GM18861 (cell line): Measurements from ENCODE around the gene CASP7.
"Not testable (repeated sequence)": the region's sequence is repeated elsewhere in the genome, so short reads cannot be mapped to it uniquely, and the experiment has no call there.

Source experiments
- ATAC-seq: cut with Tn5 transposase; IDR thresholded peaks from one replicate; pipeline ENCODE4 v1.9.1; 2021; ENCODE audit not compliant: unreplicated experiment

Gene CASP7

GRCh38 chr10:113679463-113680189 lies at the start of gene CASP7:
Gene CASP7, plus strand, starts transcription at chr10:113679912. Its CDS starts 17,582 bp downstream, at chr10:113697494.
- peak; percentile 51 for ATAC-seq

- ATAC-seq = no peak
These were observed 48.7 kb upstream of the CASP7 start for GRCh38 chr10:113630929-113631533.

DNA sequence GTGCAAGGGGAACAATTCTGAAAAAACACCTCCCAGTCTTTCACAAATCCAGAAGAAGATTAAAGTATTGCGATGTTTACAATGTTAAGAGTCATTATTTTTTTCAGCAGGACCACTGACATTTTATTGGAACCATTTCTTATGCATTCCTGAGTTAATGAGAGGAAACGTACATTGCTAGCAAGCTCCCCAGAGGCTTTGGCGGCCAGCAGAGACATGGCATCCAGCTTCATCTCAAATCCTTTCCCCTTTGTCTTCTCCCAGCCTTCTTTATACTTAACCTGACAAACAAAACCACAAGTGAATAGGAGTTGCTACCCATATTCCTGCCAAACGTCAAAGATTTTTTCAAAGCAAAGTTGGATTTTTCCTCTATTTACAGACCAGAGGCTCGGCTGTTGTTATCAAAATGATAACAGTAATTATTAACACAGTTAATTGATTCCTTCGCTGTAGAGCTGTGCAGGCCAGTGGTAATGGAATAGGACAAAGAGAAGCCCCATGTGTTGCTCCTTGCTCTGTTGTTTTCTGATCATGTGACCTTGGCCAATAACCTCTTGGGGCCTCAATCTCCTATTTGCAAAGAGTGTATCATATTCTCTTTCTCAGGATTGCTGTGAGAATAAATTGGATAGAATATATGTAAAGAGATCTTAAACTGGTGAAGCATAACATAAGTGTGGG lies 47.9 kb upstream of the CASP7 start:
- no peak for ATAC-seq

- ATAC-seq = no peak
These were observed 39.7 kb upstream of the CASP7 start for GRCh38 chr10:113639966-113640365.

DNA sequence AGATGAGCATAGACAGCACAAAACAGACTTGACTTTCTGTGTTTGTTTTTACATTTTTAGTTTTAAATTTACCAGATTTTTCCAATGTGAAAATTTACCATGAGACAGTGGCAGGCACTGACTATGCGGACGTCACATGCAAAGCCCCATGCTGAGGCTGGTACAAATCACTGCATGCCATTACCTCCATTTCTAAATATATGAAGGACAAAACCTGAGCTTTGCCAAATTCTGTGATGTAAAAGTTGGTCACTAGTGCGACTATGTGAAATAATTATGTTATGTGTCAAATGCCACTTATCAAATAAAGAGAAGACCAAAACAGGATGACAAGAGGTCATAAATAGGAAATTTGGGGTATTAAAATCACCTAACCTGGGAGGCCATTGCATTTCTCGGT lies 38.0 kb upstream of the CASP7 start:
- no peak for ATAC-seq

- ATAC-seq = no peak
These were observed 36.5 kb upstream of the CASP7 start for GRCh38 chr10:113643183-113643582.

GRCh38 chr10:113644185-113645120 lies 35.3 kb upstream of the CASP7 start:
- ATAC-seq = no peak

DNA sequence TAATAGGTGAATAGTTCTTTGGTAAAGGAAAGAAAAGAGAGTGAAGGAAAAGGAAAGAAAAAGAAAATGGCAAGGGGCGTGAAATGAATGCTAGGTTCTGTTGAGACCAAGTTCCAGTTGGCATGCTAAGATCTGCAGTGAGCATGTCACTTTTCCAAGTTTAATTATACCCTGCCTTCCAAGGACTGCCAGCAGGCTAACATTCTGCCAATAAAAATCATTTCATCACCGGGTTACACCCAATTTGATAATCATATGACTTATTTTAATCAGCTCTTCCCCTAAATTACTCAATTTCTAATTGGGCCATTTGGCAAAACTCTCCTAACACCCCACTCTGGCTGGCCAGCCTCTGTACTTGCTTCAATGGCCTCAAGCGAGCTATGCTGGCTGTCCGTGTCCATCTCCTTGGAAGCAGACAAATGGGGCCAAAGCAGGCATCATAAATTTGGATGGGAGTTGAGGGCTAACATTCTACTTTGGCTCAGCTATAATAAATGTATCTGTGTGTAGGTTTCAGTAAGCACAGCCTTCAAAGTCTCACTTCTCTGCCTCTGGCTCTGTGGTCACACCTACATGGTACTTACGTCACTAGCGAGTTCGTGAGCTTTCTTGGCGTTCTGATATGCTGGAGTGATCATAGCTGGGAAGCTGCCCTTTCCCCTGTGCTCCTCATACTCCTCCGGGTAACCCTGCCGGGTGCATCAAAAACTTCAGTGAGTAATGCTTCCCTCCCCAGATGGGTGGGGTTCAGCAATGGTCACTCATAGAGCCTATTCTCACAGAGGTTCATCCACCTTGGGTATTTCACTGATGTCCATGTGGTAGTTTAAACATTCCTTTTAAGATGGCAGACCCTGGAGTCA lies 33.1 kb upstream of the CASP7 start:
- no peak for ATAC-seq

DNA sequence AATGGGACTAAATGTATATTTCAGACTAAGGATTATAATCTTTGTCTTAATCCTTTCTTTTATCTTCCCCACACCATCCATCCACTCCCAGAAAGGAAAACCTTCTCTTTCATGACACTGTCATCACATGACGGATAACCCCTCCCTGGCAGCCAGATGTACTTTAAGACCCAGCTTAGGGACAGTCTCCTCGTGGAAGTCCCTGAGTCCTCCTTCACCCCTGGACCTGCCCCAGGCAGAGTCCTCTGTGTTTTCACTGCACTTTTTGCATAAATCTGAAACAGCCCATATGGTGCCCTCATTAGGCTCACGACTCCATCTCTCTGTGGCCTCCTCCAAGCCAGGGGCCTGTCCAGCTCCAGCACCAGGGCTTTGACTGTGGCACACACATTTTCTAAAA lies 31.9 kb upstream of the CASP7 start:
- no peak for ATAC-seq

- no peak for ATAC-seq
These were observed 31.2 kb upstream of the CASP7 start for GRCh38 chr10:113648478-113648877.

DNA sequence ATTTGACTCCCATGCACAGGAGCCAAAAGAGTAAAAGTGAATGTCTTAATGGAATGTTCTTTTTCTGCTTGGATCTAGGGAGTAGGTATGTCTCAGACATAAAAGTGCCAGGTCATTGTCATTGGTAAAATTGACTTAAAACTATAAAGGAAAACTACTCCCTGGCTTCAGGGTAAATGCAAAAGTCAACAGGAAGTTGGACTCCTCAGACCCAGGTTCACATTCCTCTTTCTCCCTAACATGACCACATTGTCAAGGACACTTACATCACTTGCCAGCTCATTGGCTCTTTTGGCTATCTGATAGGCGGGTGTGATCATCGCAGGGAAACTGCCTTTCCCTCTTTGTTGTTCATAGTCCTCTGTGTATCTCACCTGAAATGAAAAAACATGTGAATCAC lies 29.5 kb upstream of the CASP7 start:
- ATAC-seq = no peak

DNA sequence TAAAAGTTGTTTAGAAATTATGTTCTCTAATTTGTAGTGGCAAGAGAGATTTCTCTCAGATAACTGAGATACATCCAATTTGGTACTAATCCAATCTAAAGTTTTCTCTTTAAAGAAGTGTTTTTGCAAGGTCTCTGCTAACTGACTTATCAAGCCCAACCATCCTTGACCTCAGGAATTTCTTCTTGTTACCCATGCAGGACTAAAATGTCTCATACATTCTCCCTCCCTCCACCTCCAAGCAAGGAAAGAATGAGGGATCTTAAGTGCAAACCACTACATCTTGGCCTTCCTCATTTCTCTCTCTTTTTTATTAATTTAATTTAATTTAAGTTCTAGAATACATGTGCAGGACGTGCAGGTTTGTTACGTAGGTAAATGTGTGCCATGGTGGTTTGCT lies 28.7 kb upstream of the CASP7 start:
- no peak for ATAC-seq

- ATAC-seq = no peak
These were observed 27.8 kb upstream of the CASP7 start for GRCh38 chr10:113651898-113652297.

DNA sequence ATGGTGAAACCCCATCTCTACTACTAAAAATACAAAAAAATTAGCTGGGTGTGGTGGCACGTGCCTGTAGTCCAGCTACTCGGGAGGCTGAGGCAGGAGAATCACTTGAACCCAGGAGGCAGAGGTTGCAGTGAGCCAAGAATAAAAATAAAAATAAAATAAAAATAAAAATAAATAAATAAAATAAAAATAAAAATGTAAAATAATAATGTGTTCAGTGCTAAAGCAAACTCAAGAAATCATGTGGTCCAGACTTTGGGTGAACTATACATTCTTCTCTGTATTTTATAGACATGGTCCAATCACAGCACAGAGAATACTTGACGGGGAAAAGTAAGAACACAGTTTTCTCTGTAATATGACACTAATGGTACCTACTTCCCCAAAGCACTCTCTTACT lies 27.3 kb upstream of the CASP7 start:
- not testable (repeated sequence) for ATAC-seq

- ATAC-seq = no peak
These were observed 22.8 kb upstream of the CASP7 start for GRCh38 chr10:113656896-113657295.

DNA sequence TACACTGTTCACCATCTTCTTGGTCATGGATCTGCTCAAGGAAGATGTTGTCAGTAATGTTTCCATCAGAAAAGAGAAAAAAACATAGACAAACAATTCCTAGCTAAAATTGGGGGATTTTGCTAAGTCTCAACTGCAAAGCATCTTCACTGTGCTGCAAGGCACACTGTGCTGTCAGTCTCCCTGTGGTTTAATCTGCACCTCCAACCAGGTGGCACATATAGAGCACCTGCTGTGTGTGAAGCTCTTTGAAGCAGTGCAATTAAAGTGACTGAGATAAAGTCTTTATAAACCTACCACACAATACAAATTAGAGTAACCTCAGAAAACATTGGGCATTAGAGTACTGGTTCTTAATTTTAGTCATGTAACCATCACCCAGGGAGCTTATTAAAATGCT lies 22.2 kb upstream of the CASP7 start:
- no peak for ATAC-seq

DNA sequence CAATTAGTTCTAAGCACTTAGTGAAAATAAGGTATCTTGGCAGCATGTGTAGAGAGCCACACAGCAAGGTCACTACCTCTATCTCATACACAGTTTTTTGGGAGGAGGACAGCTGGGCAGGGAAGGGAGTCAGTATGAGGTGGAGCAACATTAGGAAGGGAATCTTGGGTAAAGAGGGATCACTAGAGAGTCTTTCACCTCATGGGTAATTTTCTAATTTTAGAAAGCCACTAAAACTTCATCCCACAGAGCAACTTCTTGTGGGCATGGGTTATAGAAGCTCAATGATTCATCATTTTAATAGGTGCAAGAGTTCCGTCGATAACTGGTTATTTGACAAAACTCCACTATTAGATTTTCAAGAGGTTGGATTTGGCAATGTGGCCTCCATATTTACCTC lies 18.4 kb upstream of the CASP7 start:
- ATAC-seq = no peak

DNA sequence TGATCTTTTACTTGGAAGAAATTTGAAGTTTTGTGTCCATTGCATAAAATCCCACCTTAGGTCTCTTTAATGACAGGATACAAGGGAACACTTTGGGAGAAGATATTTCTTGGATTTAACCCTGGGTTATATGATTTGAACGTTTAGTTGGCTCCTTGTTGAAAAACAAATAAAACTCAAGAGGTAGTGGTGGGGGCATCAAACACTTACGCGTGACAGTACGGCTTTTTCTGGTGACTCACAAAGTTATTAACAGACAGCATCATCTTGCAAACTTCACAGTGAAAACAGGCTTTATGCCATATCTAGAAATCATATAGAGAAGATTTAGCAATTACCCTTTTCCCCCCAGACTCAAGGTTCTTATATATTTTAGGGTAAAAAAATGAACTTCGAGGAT lies 16.6 kb upstream of the CASP7 start:
- ATAC-seq = no peak

- no peak for ATAC-seq
These were observed 15.8 kb upstream of the CASP7 start, which contains the start of gene NRAP for GRCh38 chr10:113663908-113664307. Gene NRAP, minus strand, starts transcription at chr10:113664041. Its CDS starts 159 bp downstream, at chr10:113663882.

- no peak for ATAC-seq
These were observed 14.4 kb upstream of the CASP7 start for GRCh38 chr10:113665352-113665751.
